ENCODE measurements around the gene TRMT2A. TPM values are rescaled to one million over a fixed set of nuclear protein-coding genes. Genes with fewer than 3 reads are reported as not detected.

TRMT2A gene
- polyA plus RNA-seq, 1 donor (not counting 4 experiments of a cell fraction or from before 2014, with no cell fraction given), result 18.3 TPM

- no peak overlapping the region for H3K27ac ChIP-seq (ENCODE audit: control insufficient read depth, insufficient read depth, low read length)
- dilution Hi-C loops (cut with MboI; ENCODE audit: extremely low pct_ligation_motif_present, low sequenced_read_pairs), result no loop called here
- no peaks in the 10 kb centered on the region for H3K9me3 ChIP-seq (ENCODE audit: control insufficient read depth, low read depth, low read length)
- TF ChIP-seq EZH2 (IDR thresholded peaks at IDR 0.05; ENCODE audit: low read length) (no peak), CTCF (optimal IDR thresholded peaks at IDR 0.05 in 1 of 3, IDR thresholded peaks at IDR 0.05 in 1 of 3, conservative IDR thresholded peaks at IDR 0.05 in 1 of 3; ENCODE audit: extremely low read depth in 1 of 3, insufficient read depth in 2 of 3, low read length in 3 of 3) (peak; percentile 35 to 49 (median 40))
- no peak overlapping the region for H3K9ac ChIP-seq (ENCODE audit: control insufficient read depth, extremely low read depth, insufficient read depth, low read length)
- no peaks in the 10 kb centered on the region for H3K27me3 ChIP-seq (ENCODE audit: control insufficient read depth, extremely low read depth, insufficient read depth, low read length)
- no peaks in the 10 kb centered on the region for H3K9me1 ChIP-seq (ENCODE audit: control insufficient read depth, extremely low read depth, insufficient read depth, low read length)
- DNase-seq (ENCODE audit: low read depth, low spot score) (no peak), FAIRE-seq (no peak)
- no peaks in the 10 kb centered on the region for H4K20me1 ChIP-seq (ENCODE audit: control insufficient read depth, extremely low read depth, insufficient read depth, low read length)
- no peak overlapping the region for H3K4me3 ChIP-seq (ENCODE audit: control insufficient read depth in 2 of 3, extremely low read depth in 1 of 3, insufficient read depth in 2 of 3, low read depth in 1 of 3, low read length in 3 of 3)
- H3K36me3 ChIP-seq (ENCODE audit: control insufficient read depth in 2 of 2, extremely low read depth in 1 of 2, insufficient read depth in 2 of 2, low read length in 2 of 2), result peaks cover 52 to 59% of the 10 kb centered on the region in 2 experiments
- peaks cover 26% of the 10 kb centered on the region for H3K79me2 ChIP-seq (ENCODE audit: control insufficient read depth, insufficient read depth, low read length)
- H2AFZ ChIP-seq (ENCODE audit: control insufficient read depth, low read length), result no peak overlapping the region
- H3K4me1 ChIP-seq (ENCODE audit: control insufficient read depth, extremely low read depth, insufficient read depth, low read length), result peaks cover 8% of the 10 kb centered on the region
- no peak overlapping the region for H3K4me2 ChIP-seq (ENCODE audit: control insufficient read depth, extremely low read depth, insufficient read depth, low read depth, low read length)
Observed at GRCh38 chr22:20111045-20111688, 5.9 kb downstream of the TRMT2A start.

- no peaks in the 10 kb centered on the region for H3K27me3 ChIP-seq (ENCODE audit: control insufficient read depth, extremely low read depth, insufficient read depth, low read length)
- no peak overlapping the region for H3K9ac ChIP-seq (ENCODE audit: control insufficient read depth, extremely low read depth, insufficient read depth, low read length)
- H3K27ac ChIP-seq (ENCODE audit: control insufficient read depth, insufficient read depth, low read length), result no peak overlapping the region
- no peak overlapping the region for H2AFZ ChIP-seq (ENCODE audit: control insufficient read depth, low read length)
- dilution Hi-C loops (cut with MboI; ENCODE audit: extremely low pct_ligation_motif_present, low sequenced_read_pairs), result no loop called here
- DNase-seq (ENCODE audit: low read depth, low spot score) (no peak), FAIRE-seq (no peak)
- no peak overlapping the region for H3K4me3 ChIP-seq (ENCODE audit: control insufficient read depth in 2 of 3, extremely low read depth in 1 of 3, insufficient read depth in 2 of 3, low read depth in 1 of 3, low read length in 3 of 3)
- H3K9me3 ChIP-seq (ENCODE audit: control insufficient read depth, low read depth, low read length), result no peaks in the 10 kb centered on the region
- H3K36me3 ChIP-seq (ENCODE audit: control insufficient read depth in 2 of 2, extremely low read depth in 1 of 2, insufficient read depth in 2 of 2, low read length in 2 of 2), result peaks cover 54 to 58% of the 10 kb centered on the region in 2 experiments
- peaks cover 19% of the 10 kb centered on the region for H3K79me2 ChIP-seq (ENCODE audit: control insufficient read depth, insufficient read depth, low read length)
- no peaks in the 10 kb centered on the region for H3K9me1 ChIP-seq (ENCODE audit: control insufficient read depth, extremely low read depth, insufficient read depth, low read length)
- H3K4me2 ChIP-seq (ENCODE audit: control insufficient read depth, extremely low read depth, insufficient read depth, low read depth, low read length), result no peak overlapping the region
- TF ChIP-seq EZH2 (IDR thresholded peaks at IDR 0.05; ENCODE audit: low read length) (no peak), CTCF (optimal IDR thresholded peaks at IDR 0.05 in 1 of 3, IDR thresholded peaks at IDR 0.05 in 1 of 3, conservative IDR thresholded peaks at IDR 0.05 in 1 of 3; ENCODE audit: extremely low read depth in 1 of 3, insufficient read depth in 2 of 3, low read length in 3 of 3) (no peak)
- H3K4me1 ChIP-seq (ENCODE audit: control insufficient read depth, extremely low read depth, insufficient read depth, low read length), result peaks cover under 1% of the 10 kb centered on the region
- no peaks in the 10 kb centered on the region for H4K20me1 ChIP-seq (ENCODE audit: control insufficient read depth, extremely low read depth, insufficient read depth, low read length)
Observed at GRCh38 chr22:20110359-20110985, 6.6 kb downstream of the TRMT2A start.

Measured in keratinocyte (primary cell).